ENCODE measurements around the gene ATP8A2. TPM values are rescaled to one million over a fixed set of nuclear protein-coding genes. Genes with fewer than 3 reads are reported as not detected.

The ATP8A2 gene
- total RNA-seq, 1 donor from 2014 or later: 1.3 TPM

- DNase-seq (ENCODE audit: low read depth): no peak
- H3K27ac Mint-ChIP-seq (ENCODE audit: unreplicated experiment): no peak overlapping the region
- H3K9me3 Mint-ChIP-seq (ENCODE audit: unreplicated experiment): peaks cover 3% of the 10 kb centered on the region
- peaks cover 7% of the 10 kb centered on the region for H3K4me1 Mint-ChIP-seq (ENCODE audit: low read depth, unreplicated experiment)
- Histone ChIP-seq H3K27ac (ENCODE audit: low read depth, low read length) (no peak overlapping the region), H3K4me1 (ENCODE audit: insufficient read depth, low read length) (no peaks in the 10 kb centered on the region), H2AFZ (ENCODE audit: low read depth, low read length) (no peak overlapping the region), H3K79me2 (ENCODE audit: insufficient read depth, low read length) (no peaks in the 10 kb centered on the region), H3K4me3 (ENCODE audit: insufficient read depth, low read depth, low read length) (no peak overlapping the region), H4K20me1 (ENCODE audit: insufficient read depth, low read length) (no peaks in the 10 kb centered on the region), H3K36me3 (ENCODE audit: insufficient read depth, low read length) (no peaks in the 10 kb centered on the region), H3K27me3 (ENCODE audit: insufficient read depth, low read length) (no peaks in the 10 kb centered on the region), H3K9me3 (ENCODE audit: insufficient read depth, low read depth, low read length) (no peaks in the 10 kb centered on the region), H3K9ac (ENCODE audit: low read length) (no peak overlapping the region), H3K4me2 (ENCODE audit: low read length) (no peak overlapping the region)
- H3K36me3 Mint-ChIP-seq (ENCODE audit: low read depth, unreplicated experiment): no peaks in the 10 kb centered on the region
- FAIRE-seq: no peak
- TF ChIP-seq EZH2 (IDR thresholded peaks at IDR 0.05; ENCODE audit: insufficient read depth, low read length) (no peak), CTCF (IDR thresholded peaks at IDR 0.05; ENCODE audit: insufficient read depth, low read depth, low read length) (no peak)
- no peak overlapping the region for H3K4me3 Mint-ChIP-seq (ENCODE audit: unreplicated experiment)
- H3K27me3 Mint-ChIP-seq (ENCODE audit: low read depth, unreplicated experiment): peaks cover 14% of the 10 kb centered on the region
Observed at GRCh38 chr13:25682276-25682675, 310.5 kb downstream of the ATP8A2 start.

- H3K4me2 ChIP-seq (ENCODE audit: low read length): no peak overlapping the region
- FAIRE-seq: no peak
- H3K79me2 ChIP-seq (ENCODE audit: insufficient read depth, low read length): no peaks in the 10 kb centered on the region
Observed at GRCh38 chr13:25683056-25683455, 311.3 kb downstream of the ATP8A2 start.

More at GRCh38 chr13:25683056-25683455, 311.3 kb downstream of the ATP8A2 start:
- Mint-ChIP-seq H3K9me3 (ENCODE audit: unreplicated experiment) (peaks cover 3% of the 10 kb centered on the region), H3K4me1 (ENCODE audit: low read depth, unreplicated experiment) (peaks cover 2% of the 10 kb centered on the region), H3K36me3 (ENCODE audit: low read depth, unreplicated experiment) (no peaks in the 10 kb centered on the region), H3K27ac (ENCODE audit: unreplicated experiment) (no peak overlapping the region), H3K4me3 (ENCODE audit: unreplicated experiment) (no peak overlapping the region), H3K27me3 (ENCODE audit: low read depth, unreplicated experiment) (peaks cover 13% of the 10 kb centered on the region)
- H3K27me3 ChIP-seq (ENCODE audit: insufficient read depth, low read length): no peaks in the 10 kb centered on the region
- no peaks in the 10 kb centered on the region for H3K36me3 ChIP-seq (ENCODE audit: insufficient read depth, low read length)
- no peak for DNase-seq (ENCODE audit: low read depth)
- H3K9me3 ChIP-seq (ENCODE audit: insufficient read depth, low read depth, low read length): no peaks in the 10 kb centered on the region
- no peak overlapping the region for H3K4me3 ChIP-seq (ENCODE audit: insufficient read depth, low read depth, low read length)
- no peak overlapping the region for H3K27ac ChIP-seq (ENCODE audit: low read depth, low read length)
- no peak overlapping the region for H3K9ac ChIP-seq (ENCODE audit: low read length)
- H2AFZ ChIP-seq (ENCODE audit: low read depth, low read length): no peak overlapping the region
- no peaks in the 10 kb centered on the region for H3K4me1 ChIP-seq (ENCODE audit: insufficient read depth, low read length)
- TF ChIP-seq CTCF (IDR thresholded peaks at IDR 0.05; ENCODE audit: insufficient read depth, low read depth, low read length): no peak
- no peak for TF ChIP-seq EZH2 (IDR thresholded peaks at IDR 0.05; ENCODE audit: insufficient read depth, low read length)
- H4K20me1 ChIP-seq (ENCODE audit: insufficient read depth, low read length): no peaks in the 10 kb centered on the region

Data from astrocyte (in vitro differentiated cells and primary cell).